GM18505 (cell line): ENCODE results near the gene PRDX2.

Experiments
- ATAC-seq: cut with Tn5 transposase; IDR thresholded peaks from one replicate; pipeline ENCODE4 v1.9.1; 2021; ENCODE audit not compliant: unreplicated experiment
- POLR2A ChIP-seq: IDR thresholded peaks from 4 replicates; pipeline ENCODE4 v1.6.1; 2011; ENCODE audit warnings: borderline replicate concordance; ENCODE audit not compliant: insufficient read depth, insufficient read length; ENCODE audit errors: extremely low read depth

The PRDX2 gene

GRCh38 chr19:12792853-12793289 lies 8.7 kb downstream of the PRDX2 start:
- TF ChIP-seq POLR2A, result no peak
- ATAC-seq, result no peak

- ATAC-seq, result no peak
- peak; percentile 66 for TF ChIP-seq POLR2A
These were observed 9.3 kb downstream of the PRDX2 start for GRCh38 chr19:12792051-12792852.

GRCh38 chr19:12791345-12792050 lies 10.1 kb downstream of the PRDX2 start, which contains the start of gene JUNB:
JUNB (plus strand) TSS chr19:12791486; CDS start chr19:12791772, 286 bp downstream.
- ATAC-seq, result peak; percentile 22

GRCh38 chr19:12790628-12791344 lies 10.8 kb downstream of the PRDX2 start:
- no peak for TF ChIP-seq POLR2A
- no peak for ATAC-seq

More at GRCh38 chr19:12791345-12792050, 10.1 kb downstream of the PRDX2 start, which contains the start of gene JUNB:
- peak; percentile 100 for TF ChIP-seq POLR2A

GRCh38 chr19:12789904-12790619 lies 11.5 kb downstream of the PRDX2 start:
- no peak for TF ChIP-seq POLR2A
- ATAC-seq, result peak; percentile 28

GRCh38 chr19:12789098-12789903 lies 12.3 kb downstream of the PRDX2 start:
- ATAC-seq, result no peak
- TF ChIP-seq POLR2A, result peak; percentile 66

GRCh38 chr19:12788682-12789097 lies 12.9 kb downstream of the PRDX2 start:
- TF ChIP-seq POLR2A, result no peak
- ATAC-seq, result no peak

GRCh38 chr19:12788042-12788681 lies 13.4 kb downstream of the PRDX2 start:
- TF ChIP-seq POLR2A, result no peak
- no peak for ATAC-seq

GRCh38 chr19:12787458-12787857 lies 14.1 kb downstream of the PRDX2 start:
- no peak for ATAC-seq
- TF ChIP-seq POLR2A, result no peak

- no peak for ATAC-seq
- TF ChIP-seq POLR2A, result no peak
These were observed 14.6 kb downstream of the PRDX2 start for GRCh38 chr19:12786952-12787351.

GRCh38 chr19:12786141-12786870 lies 15.3 kb downstream of the PRDX2 start:
- TF ChIP-seq POLR2A, result no peak
- no peak for ATAC-seq
